ENCODE measurements around the gene GPX8.

- TF ChIP-seq CTCF (conservative IDR thresholded peaks at IDR 0.05; ENCODE audit: low read depth, low read length) (no peak), POLR2A (IDR thresholded peaks at IDR 0.05; ENCODE audit: low read depth, low read length) (no peak), RAD21 (IDR thresholded peaks at IDR 0.05; ENCODE audit: low read length) (no peak), CEBPB (IDR thresholded peaks at IDR 0.05; ENCODE audit: low read depth, low read length) (no peak), RFX5 (IDR thresholded peaks at IDR 0.05; ENCODE audit: low read depth, low read length) (no peak), USF2 (IDR thresholded peaks at IDR 0.05; ENCODE audit: low read depth, low read length) (no peak), ELK1 (IDR thresholded peaks at IDR 0.05; ENCODE audit: borderline replicate concordance, low read depth, low read length) (no peak), BHLHE40 (IDR thresholded peaks at IDR 0.05; ENCODE audit: low read depth, low read length) (no peak), RCOR1 (IDR thresholded peaks at IDR 0.05; ENCODE audit: insufficient replicate concordance, low read length) (no peak), NFE2L2 (IDR thresholded peaks at IDR 0.05; ENCODE audit: low read depth, low read length) (no peak)
Measured at GRCh38 chr5:55205001-55205400, 45.0 kb downstream of the GPX8 start.

Data from IMR-90 (cell line).